C4-2B (cell line): Measurements from ENCODE around the gene P2RX2.

ENCODE experiments used
- H3K27ac ChIP-seq: fragments of 450-650 bp; 2 replicates; pipeline ENCODE4 v1.5.1; 2017
- CTCF ChIP-seq: fragments of 450-650 bp; conservative IDR thresholded peaks from 2 replicates; pipeline ENCODE4 v1.5.1; 2017; ENCODE audit warnings: mild to moderate bottlenecking
- ZFX ChIP-seq: fragments of 450-650 bp; IDR thresholded peaks from 2 replicates; pipeline ENCODE4 v1.6.1; 2017

P2RX2 gene

DNA sequence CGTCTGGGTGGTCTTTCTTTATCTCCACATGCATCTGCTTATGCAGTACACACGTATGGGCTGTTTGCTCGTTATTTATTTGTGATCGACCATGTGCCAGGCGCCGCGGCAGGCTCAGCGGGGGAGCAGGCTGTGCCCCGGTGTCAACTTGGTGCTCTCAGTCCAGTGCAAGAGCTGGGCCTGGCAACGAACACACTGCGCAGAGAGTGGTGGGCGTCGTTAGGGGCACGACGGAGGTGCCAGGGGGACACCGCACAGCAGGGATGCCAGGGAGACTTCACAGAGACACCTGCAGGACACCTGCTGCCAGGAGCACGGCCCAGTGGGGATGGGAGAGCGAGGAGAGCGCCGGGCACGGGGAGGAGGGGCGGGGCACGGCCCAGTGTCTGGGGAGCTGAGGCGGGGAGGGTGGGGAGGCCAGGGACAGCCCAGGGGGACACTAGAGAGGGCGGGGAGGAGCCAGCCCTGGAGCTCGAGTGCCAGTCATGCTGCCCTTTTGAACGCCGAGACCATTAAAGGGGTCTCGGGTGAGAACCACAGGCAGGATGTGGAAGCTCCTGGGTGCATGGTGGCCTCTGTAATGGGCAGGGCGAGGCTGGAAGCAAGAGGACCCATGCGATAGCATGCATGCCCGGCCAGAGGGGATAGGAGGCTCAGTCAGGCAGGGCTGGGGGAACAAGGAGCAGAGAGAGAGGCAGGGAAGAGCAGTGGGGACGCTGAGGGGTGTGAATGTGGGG, 7.5 kb upstream of the P2RX2 start:
- no peak for TF ChIP-seq CTCF
- no peak for TF ChIP-seq ZFX

DNA sequence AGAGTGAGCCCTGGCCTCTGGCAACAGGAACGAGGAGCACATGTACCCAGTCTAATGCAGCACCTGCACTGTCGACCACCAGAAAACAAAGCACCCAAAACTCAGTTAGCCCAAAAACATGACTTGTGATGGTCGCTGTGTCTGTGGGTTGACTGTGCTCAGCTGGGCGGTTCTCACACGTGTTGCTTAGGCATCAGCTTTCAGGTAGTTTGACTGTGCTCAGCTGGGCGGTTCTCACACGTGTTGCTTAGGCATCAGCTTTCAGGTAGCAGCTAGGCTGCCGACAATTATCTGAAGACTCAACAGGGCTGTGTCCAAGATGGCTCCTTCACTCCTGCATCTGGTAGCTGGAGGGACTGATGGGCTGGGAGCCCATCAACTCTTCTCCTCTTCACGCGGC, 7.0 kb upstream of the P2RX2 start:
- TF ChIP-seq CTCF (no peak), ZFX (no peak)
- H3K27ac ChIP-seq = no peak overlapping the region

More for the DNA sequence above, 7.5 kb upstream of the P2RX2 start:
- H3K27ac ChIP-seq = no peak overlapping the region

DNA sequence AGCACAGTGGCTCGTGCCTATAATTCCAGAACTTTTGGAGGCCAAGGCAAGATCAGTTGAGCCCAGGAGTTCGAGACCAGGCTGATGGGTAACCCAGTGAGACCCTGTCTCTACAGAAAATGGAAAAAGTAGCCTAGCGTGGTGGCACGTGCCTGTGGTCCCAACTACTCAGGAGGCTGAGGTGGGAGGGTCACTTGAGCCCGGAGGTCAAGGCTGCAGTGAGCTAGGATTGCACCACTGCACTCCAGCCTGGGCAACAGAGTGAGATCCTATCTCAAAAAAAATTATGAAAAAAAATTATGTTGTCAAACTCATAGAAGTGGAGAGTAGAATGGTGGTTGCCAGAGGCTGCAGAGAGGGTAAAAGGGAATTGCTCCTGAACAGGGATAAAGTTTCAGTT, 4.5 kb upstream of the P2RX2 start:
- H3K27ac ChIP-seq = no peak overlapping the region
- TF ChIP-seq ZFX = no peak
- no peak for TF ChIP-seq CTCF

DNA sequence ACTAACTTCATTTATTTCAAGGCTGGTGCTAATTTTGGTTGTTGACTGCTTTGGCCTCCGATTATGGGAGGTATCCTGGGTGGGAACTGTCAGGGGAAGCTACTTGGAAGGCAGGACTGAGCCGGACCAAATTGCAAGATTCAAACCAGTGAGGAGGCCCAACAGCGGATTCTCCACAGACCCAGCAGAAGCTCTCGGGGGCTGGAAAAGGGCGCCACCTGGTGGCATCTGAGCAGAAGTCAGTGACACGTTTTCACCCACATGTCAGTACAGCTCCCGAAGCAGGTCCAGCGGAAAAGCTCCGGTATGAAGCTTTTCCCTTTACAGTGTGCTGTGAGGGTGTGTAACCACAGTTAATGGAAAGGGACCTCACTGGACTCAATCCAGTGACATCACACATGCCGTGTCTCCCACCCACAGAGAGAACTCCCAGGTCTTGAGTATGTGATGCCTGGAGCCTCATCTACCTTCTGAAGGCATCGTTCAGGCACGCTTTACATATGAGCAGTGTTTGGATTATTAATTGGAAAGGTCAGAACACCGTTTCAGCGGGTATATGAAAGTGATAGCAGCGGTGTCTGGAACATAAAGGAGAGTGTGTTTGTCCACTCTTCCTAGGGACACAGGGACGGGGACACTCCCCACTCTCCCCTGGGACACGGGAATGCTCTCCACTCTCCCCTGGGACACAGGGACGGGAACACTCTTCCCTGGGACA, 3.6 kb upstream of the P2RX2 start:
- TF ChIP-seq CTCF = peak; percentile 89
- TF ChIP-seq ZFX = no peak

DNA sequence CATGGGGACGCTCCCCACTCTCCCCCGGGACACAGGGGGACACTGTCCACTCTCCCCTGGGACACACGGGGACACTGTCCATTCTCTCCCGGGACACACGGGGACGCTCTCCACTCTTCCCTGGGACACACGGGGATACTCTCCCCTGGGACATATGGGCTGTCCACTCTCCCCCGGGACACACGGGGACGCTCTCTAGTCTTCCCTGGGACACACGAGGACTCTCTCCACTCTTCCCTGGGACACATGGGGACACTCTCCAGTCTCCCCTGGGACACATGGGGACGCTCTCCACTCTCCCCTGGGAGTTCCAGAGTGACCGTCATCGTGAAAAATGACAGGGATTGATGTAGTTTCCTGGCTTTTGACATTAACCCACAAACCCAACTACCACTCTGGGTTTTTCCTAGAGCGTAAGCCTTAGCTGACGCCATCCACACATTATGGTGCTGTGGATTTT, 3.0 kb upstream of the P2RX2 start:
- TF ChIP-seq ZFX (no peak), CTCF (no peak)
- no peak overlapping the region for H3K27ac ChIP-seq

More for the DNA sequence above, 3.6 kb upstream of the P2RX2 start:
- no peak overlapping the region for H3K27ac ChIP-seq

DNA sequence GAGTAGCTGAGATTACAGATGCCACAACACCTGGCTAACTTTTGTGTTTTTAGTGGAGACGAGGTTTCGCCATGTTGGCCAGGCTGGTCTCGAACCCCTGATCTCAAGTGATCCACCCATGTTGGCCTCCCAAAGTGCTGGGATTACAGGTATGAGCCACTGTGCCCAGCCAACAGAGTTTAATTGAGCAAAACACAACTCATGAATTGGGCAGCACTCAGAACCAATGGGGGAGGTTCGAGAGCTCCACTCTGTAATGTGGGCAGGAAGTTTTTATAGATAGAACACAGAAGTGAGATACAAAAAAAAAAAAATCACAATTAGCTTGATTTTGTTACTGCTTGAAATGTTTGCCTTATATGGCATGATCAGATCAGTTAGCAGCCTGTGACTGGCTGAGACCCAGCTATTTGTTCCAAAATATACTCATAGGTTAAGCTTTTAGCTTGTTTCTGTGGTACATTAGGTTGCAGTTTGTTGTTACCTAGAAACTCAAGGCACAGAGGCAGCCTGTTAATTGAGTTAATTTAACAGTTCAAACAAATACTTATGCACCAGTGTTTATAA, 1.4 kb upstream of the P2RX2 start:
- H3K27ac ChIP-seq = no peak overlapping the region
- no peak for TF ChIP-seq ZFX
- TF ChIP-seq CTCF = no peak
